ENCODE data around the gene PHEX.

The PHEX gene

GRCh38 chrX:22155126-22155525 lies 123.0 kb downstream of the PHEX start:
- Histone ChIP-seq H2BK15ac (ENCODE audit: low read depth, poor library complexity, severe bottlenecking) (no peak overlapping the region), H2AFZ (ENCODE audit: low read depth, low read length) (no peak overlapping the region), H2BK120ac (ENCODE audit: low read depth, low read length) (no peak overlapping the region), H2AK5ac (ENCODE audit: low read length, severe bottlenecking) (no peak overlapping the region), H3K27me3 (ENCODE audit: control insufficient read depth in 1 of 2, insufficient read depth in 1 of 2, low read length in 2 of 2) (peaks cover 0 to 2% of the 10 kb centered on the region in 2 experiments), H3K4me2 (ENCODE audit: low read length, poor library complexity, severe bottlenecking) (no peak overlapping the region), H3K18ac (ENCODE audit: low read depth in 1 of 2, low read length in 2 of 2) (no peak overlapping the region), H3K9me3 (ENCODE audit: control insufficient read depth, low read length) (no peaks in the 10 kb centered on the region), H2BK12ac (ENCODE audit: low read length in 2 of 2) (no peak overlapping the region), H4K8ac (ENCODE audit: low read length) (no peak overlapping the region), H3K14ac (ENCODE audit: low read length in 2 of 2) (no peak overlapping the region), H3K4me3 (ENCODE audit: insufficient read depth in 1 of 2, low read depth in 1 of 2, low read length in 2 of 2) (no peak overlapping the region), H3K79me1 (replicated peaks; ENCODE audit: low read length, poor library complexity, severe bottlenecking) (no peaks in the 10 kb centered on the region), H3K9ac (ENCODE audit: low read length) (no peak overlapping the region), H4K91ac (ENCODE audit: low read length) (no peak overlapping the region), H3K4me1 (ENCODE audit: control insufficient read depth, insufficient read depth, low read depth, low read length) (peaks cover 1% of the 10 kb centered on the region), H2BK5ac (ENCODE audit: low read depth, low read length, poor library complexity, severe bottlenecking) (no peak overlapping the region), H3K23ac (ENCODE audit: low read length in 2 of 2) (no peak overlapping the region), H3K27ac (ENCODE audit: low read length, poor library complexity, severe bottlenecking) (no peak overlapping the region), H3K4ac (ENCODE audit: low read depth in 1 of 2, low read length in 2 of 2) (no peak overlapping the region), H3K36me3 (ENCODE audit: control insufficient read depth in 1 of 2, insufficient read depth in 2 of 2, low read depth in 1 of 2, low read length in 2 of 2) (no peaks in the 10 kb centered on the region)
- no peak for DNase-seq
- 100% methylated on average over 3 of the region's 6 CpGs for WGBS

- Histone ChIP-seq H4K91ac (ENCODE audit: low read length) (no peak overlapping the region), H3K36me3 (ENCODE audit: control insufficient read depth in 1 of 2, insufficient read depth in 2 of 2, low read depth in 1 of 2, low read length in 2 of 2) (no peaks in the 10 kb centered on the region), H2BK15ac (ENCODE audit: low read depth, poor library complexity, severe bottlenecking) (no peak overlapping the region), H3K9me3 (ENCODE audit: control insufficient read depth, low read length) (no peaks in the 10 kb centered on the region), H3K27ac (ENCODE audit: low read length, poor library complexity, severe bottlenecking) (no peak overlapping the region), H3K79me1 (replicated peaks; ENCODE audit: low read length, poor library complexity, severe bottlenecking) (no peaks in the 10 kb centered on the region), H2AK5ac (ENCODE audit: low read length, severe bottlenecking) (no peak overlapping the region), H3K4me2 (ENCODE audit: low read length, poor library complexity, severe bottlenecking) (no peak overlapping the region), H3K23ac (ENCODE audit: low read length in 2 of 2) (no peak overlapping the region), H2BK12ac (ENCODE audit: low read length in 2 of 2) (no peak overlapping the region), H3K14ac (ENCODE audit: low read length in 2 of 2) (no peak overlapping the region), H3K4me3 (ENCODE audit: insufficient read depth in 1 of 2, low read depth in 1 of 2, low read length in 2 of 2) (no peak overlapping the region), H3K18ac (ENCODE audit: low read depth in 1 of 2, low read length in 2 of 2) (no peak overlapping the region), H2AFZ (ENCODE audit: low read depth, low read length) (no peak overlapping the region), H4K8ac (ENCODE audit: low read length) (no peak overlapping the region), H2BK5ac (ENCODE audit: low read depth, low read length, poor library complexity, severe bottlenecking) (no peak overlapping the region), H2BK120ac (ENCODE audit: low read depth, low read length) (no peak overlapping the region), H3K4ac (ENCODE audit: low read depth in 1 of 2, low read length in 2 of 2) (no peak overlapping the region), H3K27me3 (ENCODE audit: control insufficient read depth in 1 of 2, insufficient read depth in 1 of 2, low read length in 2 of 2) (peaks cover 0 to 2% of the 10 kb centered on the region in 2 experiments), H3K9ac (ENCODE audit: low read length) (no peak overlapping the region), H3K4me1 (ENCODE audit: control insufficient read depth, insufficient read depth, low read depth, low read length) (peaks cover 1% of the 10 kb centered on the region)
- no peak for DNase-seq
- 99% methylated on average over 4 of the region's 5 CpGs for WGBS
These were observed 126.9 kb downstream of the PHEX start for GRCh38 chrX:22159071-22159470.

GRCh38 chrX:22163326-22163725 lies 131.2 kb downstream of the PHEX start:
- no peak overlapping the region for H3K27ac ChIP-seq (ENCODE audit: low read length, poor library complexity, severe bottlenecking)
- H3K4ac ChIP-seq (ENCODE audit: low read depth in 1 of 2, low read length in 2 of 2): no peak overlapping the region
- 98% methylated on average over 3 of the region's 3 CpGs for WGBS
- H3K9ac ChIP-seq (ENCODE audit: low read length): no peak overlapping the region
- H3K4me3 ChIP-seq (ENCODE audit: insufficient read depth in 1 of 2, low read depth in 1 of 2, low read length in 2 of 2): no peak overlapping the region
- H4K91ac ChIP-seq (ENCODE audit: low read length): no peak overlapping the region
- no peaks in the 10 kb centered on the region for H3K36me3 ChIP-seq (ENCODE audit: control insufficient read depth in 1 of 2, insufficient read depth in 2 of 2, low read depth in 1 of 2, low read length in 2 of 2)
- no peak overlapping the region for H2BK120ac ChIP-seq (ENCODE audit: low read depth, low read length)
- no peaks in the 10 kb centered on the region for H3K27me3 ChIP-seq (ENCODE audit: control insufficient read depth in 1 of 2, insufficient read depth in 1 of 2, low read length in 2 of 2)
- no peak overlapping the region for H4K8ac ChIP-seq (ENCODE audit: low read length)
- no peak overlapping the region for H2BK12ac ChIP-seq (ENCODE audit: low read length in 2 of 2)
- no peak overlapping the region for H3K4me2 ChIP-seq (ENCODE audit: low read length, poor library complexity, severe bottlenecking)
- no peak overlapping the region for H3K23ac ChIP-seq (ENCODE audit: low read length in 2 of 2)
- H3K9me3 ChIP-seq (ENCODE audit: control insufficient read depth, low read length): no peaks in the 10 kb centered on the region
- H3K79me1 ChIP-seq (replicated peaks; ENCODE audit: low read length, poor library complexity, severe bottlenecking): no peaks in the 10 kb centered on the region
- no peak overlapping the region for H3K14ac ChIP-seq (ENCODE audit: low read length in 2 of 2)
- H2BK5ac ChIP-seq (ENCODE audit: low read depth, low read length, poor library complexity, severe bottlenecking): no peak overlapping the region
- H2AFZ ChIP-seq (ENCODE audit: low read depth, low read length): no peak overlapping the region
- H2BK15ac ChIP-seq (ENCODE audit: low read depth, poor library complexity, severe bottlenecking): no peak overlapping the region
- no peak overlapping the region for H2AK5ac ChIP-seq (ENCODE audit: low read length, severe bottlenecking)
- no peak for DNase-seq
- peaks cover 1% of the 10 kb centered on the region for H3K4me1 ChIP-seq (ENCODE audit: control insufficient read depth, insufficient read depth, low read depth, low read length)
- no peak overlapping the region for H3K18ac ChIP-seq (ENCODE audit: low read depth in 1 of 2, low read length in 2 of 2)

GRCh38 chrX:22164770-22165388 lies 132.8 kb downstream of the PHEX start:
- Histone ChIP-seq H3K79me1 (replicated peaks; ENCODE audit: low read length, poor library complexity, severe bottlenecking) (no peaks in the 10 kb centered on the region), H3K23ac (ENCODE audit: low read length in 2 of 2) (no peak overlapping the region), H3K18ac (ENCODE audit: low read depth in 1 of 2, low read length in 2 of 2) (no peak overlapping the region), H3K36me3 (ENCODE audit: control insufficient read depth in 1 of 2, insufficient read depth in 2 of 2, low read depth in 1 of 2, low read length in 2 of 2) (no peaks in the 10 kb centered on the region), H2AFZ (ENCODE audit: low read depth, low read length) (no peak overlapping the region), H2BK5ac (ENCODE audit: low read depth, low read length, poor library complexity, severe bottlenecking) (no peak overlapping the region), H3K9me3 (ENCODE audit: control insufficient read depth, low read length) (no peaks in the 10 kb centered on the region), H3K4ac (ENCODE audit: low read depth in 1 of 2, low read length in 2 of 2) (no peak overlapping the region), H2BK120ac (ENCODE audit: low read depth, low read length) (no peak overlapping the region), H3K27me3 (ENCODE audit: control insufficient read depth in 1 of 2, insufficient read depth in 1 of 2, low read length in 2 of 2) (no peaks in the 10 kb centered on the region), H3K4me1 (ENCODE audit: control insufficient read depth, insufficient read depth, low read depth, low read length) (no peaks in the 10 kb centered on the region), H3K27ac (ENCODE audit: low read length, poor library complexity, severe bottlenecking) (no peak overlapping the region), H4K8ac (ENCODE audit: low read length) (no peak overlapping the region), H3K9ac (ENCODE audit: low read length) (no peak overlapping the region), H3K4me2 (ENCODE audit: low read length, poor library complexity, severe bottlenecking) (no peak overlapping the region), H3K14ac (ENCODE audit: low read length in 2 of 2) (no peak overlapping the region), H4K91ac (ENCODE audit: low read length) (no peak overlapping the region), H2BK15ac (ENCODE audit: low read depth, poor library complexity, severe bottlenecking) (no peak overlapping the region), H2AK5ac (ENCODE audit: low read length, severe bottlenecking) (no peak overlapping the region), H2BK12ac (ENCODE audit: low read length in 2 of 2) (no peak overlapping the region), H3K4me3 (ENCODE audit: insufficient read depth in 1 of 2, low read depth in 1 of 2, low read length in 2 of 2) (no peak overlapping the region)
- DNase-seq: peak; percentile 1
- WGBS: 48% methylated on average over 3 of the region's 3 CpGs
